GM20000 (cell line): ENCODE results near the gene DYNLT4.
"Not testable (repeated sequence)": the region's sequence is repeated elsewhere in the genome, so short reads cannot be mapped to it uniquely, and the experiment has no call there.

ENCODE experiments used
- DNase-seq: peaks from one replicate; pipeline ENCODE4 v3.0.0; 2012; ENCODE audit warnings: low spot score
- TF ChIP-seq, protein P1 (sequence below): IDR thresholded peaks from 2 replicates; pipeline ENCODE4 v1.5.1; 2012; ENCODE audit warnings: mild to moderate bottlenecking, control low read depth; ENCODE audit errors: extremely low read depth, missing control alignments

DYNLT4 gene

DNA sequence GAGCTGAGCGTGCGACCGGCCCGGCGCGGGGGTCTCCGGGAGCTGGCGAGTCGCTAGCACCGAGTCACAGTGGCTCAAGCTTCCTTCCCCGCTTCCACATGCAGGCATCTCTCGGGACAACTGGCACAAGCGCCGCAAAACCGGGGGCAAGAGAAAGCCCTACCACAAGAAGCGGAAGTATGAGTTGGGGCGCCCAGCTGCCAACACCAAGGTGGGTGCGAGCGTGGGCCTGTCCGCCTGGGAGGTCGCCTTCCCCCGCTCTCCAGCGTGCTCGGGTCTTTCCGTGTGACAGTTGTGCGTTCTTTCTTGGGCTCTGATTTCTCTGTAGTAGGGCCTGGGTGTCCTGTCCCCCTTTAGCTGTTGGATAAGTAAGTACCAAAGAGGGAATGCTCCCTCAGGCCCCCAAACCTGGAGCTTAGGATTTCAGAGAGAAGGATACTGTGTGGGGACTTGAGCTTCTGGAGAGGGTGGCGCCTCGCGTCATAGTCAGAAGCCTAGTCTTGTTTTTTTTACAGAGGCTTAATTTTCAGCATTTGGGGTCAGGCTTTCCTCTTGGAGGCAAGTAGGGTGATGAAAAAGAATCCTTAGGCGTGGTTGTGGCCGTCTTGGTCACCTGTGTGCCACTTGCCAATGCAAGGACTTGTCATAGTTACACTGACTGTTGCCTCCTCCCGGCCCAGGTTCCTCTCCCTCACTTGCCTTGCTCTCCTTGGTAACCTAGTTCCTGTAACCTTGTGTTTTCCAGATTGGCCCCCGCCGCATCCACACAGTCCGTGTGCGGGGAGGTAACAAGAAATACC lies 31.0 kb downstream of the DYNLT4 start:
- TF ChIP-seq, protein P1, sequence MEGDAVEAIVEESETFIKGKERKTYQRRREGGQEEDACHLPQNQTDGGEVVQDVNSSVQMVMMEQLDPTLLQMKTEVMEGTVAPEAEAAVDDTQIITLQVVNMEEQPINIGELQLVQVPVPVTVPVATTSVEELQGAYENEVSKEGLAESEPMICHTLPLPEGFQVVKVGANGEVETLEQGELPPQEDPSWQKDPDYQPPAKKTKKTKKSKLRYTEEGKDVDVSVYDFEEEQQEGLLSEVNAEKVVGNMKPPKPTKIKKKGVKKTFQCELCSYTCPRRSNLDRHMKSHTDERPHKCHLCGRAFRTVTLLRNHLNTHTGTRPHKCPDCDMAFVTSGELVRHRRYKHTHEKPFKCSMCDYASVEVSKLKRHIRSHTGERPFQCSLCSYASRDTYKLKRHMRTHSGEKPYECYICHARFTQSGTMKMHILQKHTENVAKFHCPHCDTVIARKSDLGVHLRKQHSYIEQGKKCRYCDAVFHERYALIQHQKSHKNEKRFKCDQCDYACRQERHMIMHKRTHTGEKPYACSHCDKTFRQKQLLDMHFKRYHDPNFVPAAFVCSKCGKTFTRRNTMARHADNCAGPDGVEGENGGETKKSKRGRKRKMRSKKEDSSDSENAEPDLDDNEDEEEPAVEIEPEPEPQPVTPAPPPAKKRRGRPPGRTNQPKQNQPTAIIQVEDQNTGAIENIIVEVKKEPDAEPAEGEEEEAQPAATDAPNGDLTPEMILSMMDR, result no peak
- DNase-seq, result no peak

DNA sequence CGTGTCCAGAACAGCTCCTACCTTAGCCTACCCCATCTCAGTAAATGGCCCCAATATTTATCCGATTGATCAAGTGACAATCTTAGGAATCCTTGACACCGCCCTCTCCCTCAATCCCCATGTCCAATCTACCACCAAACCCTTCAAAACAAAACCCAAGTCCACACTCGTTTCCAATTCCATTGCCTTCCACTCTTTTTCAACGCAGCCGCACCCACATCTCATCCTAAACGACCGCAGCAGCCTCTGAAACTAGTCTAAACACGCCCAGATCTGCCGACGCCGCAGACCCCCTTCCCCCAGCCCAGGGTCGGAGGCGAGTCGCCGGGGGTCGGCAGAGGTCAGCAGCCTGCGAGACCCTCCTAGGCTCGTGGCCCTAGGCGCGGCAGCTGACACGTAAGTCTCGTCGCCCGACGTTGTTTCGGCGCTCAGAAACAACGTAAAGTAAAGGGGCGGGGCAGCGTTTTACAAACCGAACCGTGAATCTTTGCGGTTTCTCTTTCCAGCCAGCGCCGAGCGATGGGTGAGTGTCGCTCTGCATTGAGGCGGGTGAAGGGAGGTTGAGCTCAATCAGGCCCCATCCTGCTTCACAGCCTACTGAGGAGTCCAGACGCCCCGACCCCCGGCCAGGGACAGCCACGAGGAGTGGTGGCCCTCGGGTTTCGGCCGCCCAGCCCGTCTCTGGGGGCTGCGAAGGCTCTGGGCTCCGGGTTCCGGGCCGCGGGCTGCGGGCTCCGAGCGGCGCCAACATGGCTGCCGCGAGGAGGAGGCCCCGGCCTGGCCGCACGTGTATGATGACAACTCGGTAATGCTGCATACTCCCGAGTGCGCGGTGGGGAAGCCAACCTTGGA lies 31.8 kb downstream of the DYNLT4 start, which contains the start of gene RPS8:
Gene RPS8 (plus strand): TSS at position 463 of the 852 bp plus-strand sequence. CDS start 57 bp downstream, at position 520.
- TF ChIP-seq, protein P1, result no peak
- DNase-seq, result peak; percentile 90

DNA sequence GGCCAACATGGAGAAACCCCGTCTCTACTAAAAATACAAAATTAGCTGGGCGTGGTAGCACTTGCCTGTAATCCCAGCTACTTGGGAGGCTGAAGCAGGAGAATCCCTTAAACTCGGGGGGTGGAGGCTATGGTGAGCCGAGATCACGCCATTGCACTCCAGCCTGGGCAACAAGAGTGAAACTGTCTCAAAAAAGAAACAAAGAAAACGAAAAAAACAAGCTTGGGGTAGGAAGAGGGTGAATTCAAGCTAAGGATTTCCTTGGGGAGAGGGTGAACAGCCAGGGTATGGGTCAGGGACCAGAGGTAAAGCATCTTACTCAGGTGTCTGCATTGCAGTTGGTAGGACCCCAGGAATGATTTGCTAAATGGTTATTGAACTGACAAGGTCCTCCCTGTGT lies 40.7 kb downstream of the DYNLT4 start:
- DNase-seq, result not testable (repeated sequence)

DNA sequence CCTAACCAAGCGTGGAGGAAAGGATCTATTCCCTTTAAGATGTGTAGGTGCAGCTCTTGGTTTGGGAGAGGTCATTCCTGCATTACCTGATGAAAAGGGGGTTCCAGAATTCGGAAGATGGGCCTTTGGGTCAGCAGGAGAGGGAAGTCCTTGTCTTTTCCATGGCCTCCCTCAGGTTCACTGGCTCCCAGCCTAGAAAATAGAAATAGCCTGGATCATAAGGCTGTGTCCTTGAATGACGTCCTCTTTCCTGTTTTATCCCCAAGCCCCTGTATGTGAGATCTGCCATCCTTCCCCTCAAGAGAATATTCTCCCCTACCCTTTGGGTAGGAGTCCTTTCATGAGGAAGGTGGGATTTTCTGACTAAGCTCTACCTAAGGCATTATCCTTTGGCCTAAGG lies 46.3 kb downstream of the DYNLT4 start:
- no peak for DNase-seq
- TF ChIP-seq, protein P1, result no peak

DNA sequence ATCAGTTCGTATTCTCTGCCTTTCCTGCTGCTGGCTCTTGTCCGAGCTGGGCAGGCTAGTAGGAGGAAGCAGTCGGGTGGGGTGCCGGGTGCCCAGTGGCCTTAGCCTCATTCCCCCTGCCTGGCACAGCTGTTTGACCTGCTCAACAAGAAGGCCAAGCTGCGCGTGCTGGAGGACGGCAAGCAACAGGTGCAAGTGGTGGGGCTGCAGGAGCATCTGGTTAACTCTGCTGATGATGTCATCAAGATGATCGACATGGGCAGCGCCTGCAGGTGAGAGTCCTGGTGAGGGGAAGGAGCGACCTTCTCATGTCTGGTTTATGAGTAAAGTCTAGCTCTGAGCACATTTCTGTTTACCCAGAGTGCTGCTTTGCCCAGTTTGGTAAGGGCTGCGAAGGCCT lies 48.1 kb downstream of the DYNLT4 start:
- DNase-seq, result no peak
- TF ChIP-seq, protein P1, result no peak

DNA sequence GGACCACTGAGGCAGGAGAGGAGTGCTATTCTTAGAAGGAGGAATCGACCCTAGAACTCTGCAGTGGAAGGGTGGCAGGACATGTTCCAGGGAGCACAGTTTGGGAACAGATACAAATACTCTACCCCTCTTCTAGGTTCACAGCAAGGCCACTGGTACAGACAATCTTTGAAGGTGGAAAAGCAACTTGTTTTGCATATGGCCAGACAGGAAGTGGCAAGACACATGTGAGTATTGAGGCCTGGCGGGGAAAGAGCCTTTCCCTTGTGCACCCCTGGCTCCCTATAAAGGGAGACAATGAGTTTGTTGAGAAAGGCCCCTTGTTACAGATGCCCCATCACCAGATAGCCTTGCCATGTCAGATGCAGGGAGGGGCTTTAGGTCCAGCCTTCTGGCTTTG lies 49.7 kb downstream of the DYNLT4 start:
- TF ChIP-seq, protein P1, result no peak
- peak; percentile 21 for DNase-seq
